Neural progenitor cell (in vitro differentiated cells): ENCODE results near the gene TWIST2. TPM values are rescaled to one million over a fixed set of nuclear protein-coding genes. Genes with fewer than 3 reads are reported as not detected.

Experiments used
- DNase-seq: peaks from one replicate; pipeline ENCODE4 v3.0.0-alpha.2; 2016; ENCODE audit warnings: low spot score
- H2AFZ ChIP-seq: fragments of 200-600 bp; sonication (generic); replicated peaks from 2 replicates; pipeline ENCODE4 v1.6.1; 2016; ENCODE audit warnings: antibody characterized with exemption
- H3F3A ChIP-seq: fragments of 200-600 bp; sonication (generic); 2 replicates; pipeline ENCODE4 v1.6.1; 2016; ENCODE audit warnings: antibody characterized with exemption, low read depth
- H3K27ac ChIP-seq: fragments of 200-600 bp; sonication (generic); 2 replicates; pipeline ENCODE4 v1.5.1; 2016; ENCODE audit warnings: mild to moderate bottlenecking
- H3K27me3 ChIP-seq: fragments of 200-600 bp; sonication (generic); 2 replicates; pipeline ENCODE4 v1.6.1; 2016; ENCODE audit warnings: mild to moderate bottlenecking, moderate library complexity
- H3K36me3 ChIP-seq: fragments of 200-600 bp; sonication (generic); 2 replicates; pipeline ENCODE4 v1.5.1; 2016
- H3K4me1 ChIP-seq: fragments of 200-600 bp; sonication (generic); 2 replicates; pipeline ENCODE4 v1.6.1; 2016; ENCODE audit warnings: mixed run types
- H3K4me2 ChIP-seq: fragments of 200-600 bp; sonication (generic); 2 replicates; pipeline ENCODE4 v1.6.1; 2016
- H3K4me3 ChIP-seq: fragments of 200-600 bp; sonication (generic); 2 replicates; pipeline ENCODE4 v1.5.1; 2016
- H3K79me2 ChIP-seq: fragments of 200-600 bp; sonication (generic); 2 replicates; pipeline ENCODE4 v1.6.1; 2016; ENCODE audit warnings: low read depth
- H3K9ac ChIP-seq: fragments of 200-600 bp; sonication (generic); 2 replicates; pipeline ENCODE4 v1.6.1; 2016
- H3K9me3 ChIP-seq: fragments of 200-600 bp; sonication (generic); 2 replicates; pipeline ENCODE4 v1.5.1; 2016; ENCODE audit warnings: low read depth
- H4K20me1 ChIP-seq: fragments of 200-600 bp; sonication (generic); 2 replicates; pipeline ENCODE4 v1.6.1; 2016; ENCODE audit warnings: low read depth
- H3K27ac Mint-ChIP-seq: 3 replicates; pipeline ENCODE4 v1.8.0; 2021; ENCODE audit warnings: mixed read lengths
- H3K27me3 Mint-ChIP-seq: 2 replicates; pipeline ENCODE4 v1.8.0; 2022; ENCODE audit warnings: low read depth, mild to moderate bottlenecking, inconsistent platforms, moderate library complexity, mixed read lengths; ENCODE audit not compliant: insufficient read depth
- H3K36me3 Mint-ChIP-seq: 3 replicates; pipeline ENCODE4 v1.8.0; 2021; ENCODE audit warnings: mixed read lengths
- H3K4me1 Mint-ChIP-seq: 3 replicates; pipeline ENCODE4 v1.8.0; 2021; ENCODE audit warnings: mixed read lengths
- H3K4me3 Mint-ChIP-seq: 3 replicates; pipeline ENCODE4 v1.8.0; 2021; ENCODE audit warnings: mild to moderate bottlenecking, moderate library complexity, mixed read lengths
- H3K9me3 Mint-ChIP-seq: 3 replicates; pipeline ENCODE4 v1.8.0; 2020; ENCODE audit warnings: mixed read lengths
- EZH2 ChIP-seq: fragments of 200-600 bp; sonication (generic); IDR thresholded peaks from 2 replicates; pipeline ENCODE4 v1.6.1; 2017; ENCODE audit warnings: antibody characterized with exemption, mild to moderate bottlenecking, moderate library complexity
- EZH2phosphoT487 ChIP-seq: fragments of 200-600 bp; sonication (generic); IDR thresholded peaks from 2 replicates; pipeline ENCODE4 v1.6.1; 2017; ENCODE audit warnings: antibody characterized with exemption
- total RNA-seq: library from RNA; depleted of rRNA; stranded (reverse); fragments of >200 nt; gene quantifications from 2 replicates; pipeline ENCODE4 v1.2.3, GENCODE V29; 2015; ENCODE audit warnings: low replicate concordance
- TF ChIP-seq, protein P1 (sequence below): fragments of 200-600 bp; sonication (generic); IDR thresholded peaks from 2 replicates; pipeline ENCODE4 v1.5.1; 2017; ENCODE audit warnings: antibody characterized with exemption, mild to moderate bottlenecking

The TWIST2 gene
- total RNA-seq, 1 donor from 2014 or later = 0.51 TPM

DNA sequence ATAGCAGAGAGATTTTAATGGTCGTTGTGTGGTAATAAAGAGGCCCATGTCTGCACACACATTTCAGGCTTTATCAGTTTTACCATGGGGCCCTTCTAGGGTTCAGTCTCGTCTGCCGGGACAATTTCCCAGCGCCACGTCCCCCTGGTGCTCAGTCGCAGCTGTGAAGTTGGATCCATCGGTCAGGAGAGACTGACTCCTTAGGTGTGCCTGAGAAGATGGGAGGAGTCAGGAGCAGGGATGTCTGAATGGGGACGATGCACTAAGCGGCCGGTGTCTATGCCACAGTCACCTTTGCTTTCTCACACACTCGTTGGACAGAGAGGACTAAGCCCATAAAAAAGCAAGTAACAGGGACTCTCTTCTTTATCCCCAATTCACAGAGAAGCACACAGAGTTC, 71.4 kb downstream of the TWIST2 start:
- Mint-ChIP-seq H3K36me3 (no peaks in the 10 kb centered on the region), H3K4me3 (no peak overlapping the region), H3K27me3 (peaks cover 1% of the 10 kb centered on the region), H3K4me1 (peaks cover 12% of the 10 kb centered on the region), H3K27ac (no peak overlapping the region), H3K9me3 (no peaks in the 10 kb centered on the region)
- no peak overlapping the region for H3K4me3 ChIP-seq
- DNase-seq = no peak
- no peak for TF ChIP-seq EZH2phosphoT487
- no peak for TF ChIP-seq EZH2
- TF ChIP-seq, protein P1, sequence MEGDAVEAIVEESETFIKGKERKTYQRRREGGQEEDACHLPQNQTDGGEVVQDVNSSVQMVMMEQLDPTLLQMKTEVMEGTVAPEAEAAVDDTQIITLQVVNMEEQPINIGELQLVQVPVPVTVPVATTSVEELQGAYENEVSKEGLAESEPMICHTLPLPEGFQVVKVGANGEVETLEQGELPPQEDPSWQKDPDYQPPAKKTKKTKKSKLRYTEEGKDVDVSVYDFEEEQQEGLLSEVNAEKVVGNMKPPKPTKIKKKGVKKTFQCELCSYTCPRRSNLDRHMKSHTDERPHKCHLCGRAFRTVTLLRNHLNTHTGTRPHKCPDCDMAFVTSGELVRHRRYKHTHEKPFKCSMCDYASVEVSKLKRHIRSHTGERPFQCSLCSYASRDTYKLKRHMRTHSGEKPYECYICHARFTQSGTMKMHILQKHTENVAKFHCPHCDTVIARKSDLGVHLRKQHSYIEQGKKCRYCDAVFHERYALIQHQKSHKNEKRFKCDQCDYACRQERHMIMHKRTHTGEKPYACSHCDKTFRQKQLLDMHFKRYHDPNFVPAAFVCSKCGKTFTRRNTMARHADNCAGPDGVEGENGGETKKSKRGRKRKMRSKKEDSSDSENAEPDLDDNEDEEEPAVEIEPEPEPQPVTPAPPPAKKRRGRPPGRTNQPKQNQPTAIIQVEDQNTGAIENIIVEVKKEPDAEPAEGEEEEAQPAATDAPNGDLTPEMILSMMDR = no peak
- H4K20me1 ChIP-seq = no peaks in the 10 kb centered on the region
- no peaks in the 10 kb centered on the region for H3K9me3 ChIP-seq
- no peaks in the 10 kb centered on the region for H3K36me3 ChIP-seq
- no peak overlapping the region for H3K9ac ChIP-seq
- no peak overlapping the region for H2AFZ ChIP-seq
- no peaks in the 10 kb centered on the region for H3F3A ChIP-seq
- H3K27ac ChIP-seq = no peak overlapping the region
- H3K27me3 ChIP-seq = no peaks in the 10 kb centered on the region
- no peaks in the 10 kb centered on the region for H3K79me2 ChIP-seq
- no peak overlapping the region for H3K4me2 ChIP-seq
- peaks cover 7% of the 10 kb centered on the region for H3K4me1 ChIP-seq

DNA sequence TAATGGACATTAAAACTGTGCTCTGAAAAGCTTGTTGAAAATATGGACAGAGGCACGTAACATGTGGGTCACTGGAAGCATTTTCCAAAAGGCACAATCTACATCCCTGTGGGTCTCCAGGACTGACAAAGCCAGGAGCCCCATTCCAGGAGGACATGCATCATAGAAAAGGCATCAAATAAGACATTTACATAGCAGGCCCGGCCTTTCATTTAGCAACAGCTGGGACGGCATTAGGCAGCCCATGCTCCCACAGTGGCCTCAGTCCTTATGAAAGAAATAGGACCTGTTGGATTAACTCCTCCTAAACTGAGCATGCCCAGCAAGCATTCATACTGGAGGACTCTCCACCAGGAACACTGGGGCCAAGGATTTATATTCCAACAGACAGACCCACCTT, 72.2 kb downstream of the TWIST2 start:
- no peaks in the 10 kb centered on the region for H4K20me1 ChIP-seq
- H2AFZ ChIP-seq = no peak overlapping the region
- H3K4me1 Mint-ChIP-seq = peaks cover 12% of the 10 kb centered on the region
- no peaks in the 10 kb centered on the region for H3K36me3 Mint-ChIP-seq
- no peaks in the 10 kb centered on the region for H3K27me3 ChIP-seq
- no peaks in the 10 kb centered on the region for H3K9me3 Mint-ChIP-seq
- DNase-seq = no peak
- H3F3A ChIP-seq = no peaks in the 10 kb centered on the region
- H3K4me1 ChIP-seq = peaks cover 7% of the 10 kb centered on the region
- no peak overlapping the region for H3K4me2 ChIP-seq
- no peak overlapping the region for H3K4me3 ChIP-seq
- H3K9ac ChIP-seq = no peak overlapping the region
- H3K9me3 ChIP-seq = no peaks in the 10 kb centered on the region
- TF ChIP-seq EZH2phosphoT487 (no peak), EZH2 (no peak)
- TF ChIP-seq, protein P1 = no peak
- H3K27ac Mint-ChIP-seq = no peak overlapping the region
- no peak overlapping the region for H3K4me3 Mint-ChIP-seq
- H3K27me3 Mint-ChIP-seq = peaks cover 3% of the 10 kb centered on the region
- H3K79me2 ChIP-seq = no peaks in the 10 kb centered on the region
- H3K36me3 ChIP-seq = no peaks in the 10 kb centered on the region
- no peak overlapping the region for H3K27ac ChIP-seq

DNA sequence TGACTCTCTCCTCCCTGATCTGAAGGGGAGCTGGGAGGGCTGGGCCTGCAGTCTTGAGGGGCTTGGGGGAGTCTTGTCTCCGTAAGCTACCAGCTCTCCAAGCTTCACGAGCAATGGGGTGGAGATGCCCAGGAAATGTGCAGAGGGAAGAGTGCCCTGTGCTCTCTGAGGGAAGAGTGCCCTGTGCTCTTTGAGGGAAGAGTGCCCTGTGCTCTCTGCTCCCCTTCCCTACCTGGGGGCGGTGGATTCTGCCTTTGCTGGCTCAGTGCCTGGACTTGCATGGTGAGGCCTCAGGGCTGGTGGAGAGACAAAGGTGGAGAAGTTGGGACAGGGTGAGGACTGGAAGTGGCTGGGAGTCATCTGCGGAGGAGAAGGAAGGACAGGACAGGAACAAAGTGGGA, 72.7 kb downstream of the TWIST2 start:
- Histone ChIP-seq H3K4me2 (no peak overlapping the region), H3K36me3 (no peaks in the 10 kb centered on the region), H3F3A (no peaks in the 10 kb centered on the region), H4K20me1 (no peaks in the 10 kb centered on the region), H3K79me2 (no peaks in the 10 kb centered on the region), H3K4me1 (peaks cover 7% of the 10 kb centered on the region), H2AFZ (no peak overlapping the region), H3K4me3 (no peak overlapping the region), H3K27ac (no peak overlapping the region), H3K27me3 (no peaks in the 10 kb centered on the region), H3K9me3 (no peaks in the 10 kb centered on the region), H3K9ac (no peak overlapping the region)
- Mint-ChIP-seq H3K27me3 (peaks cover 3% of the 10 kb centered on the region), H3K9me3 (no peaks in the 10 kb centered on the region), H3K27ac (no peak overlapping the region), H3K4me1 (peaks cover 12% of the 10 kb centered on the region), H3K36me3 (no peaks in the 10 kb centered on the region), H3K4me3 (no peak overlapping the region)
- DNase-seq = no peak
- TF ChIP-seq EZH2phosphoT487 = no peak
- no peak for TF ChIP-seq EZH2
- TF ChIP-seq, protein P1 = no peak
